AG04450 (cell line): ENCODE measurements around the gene MYO7B. TPM values are rescaled to one million over a fixed set of nuclear protein-coding genes. Genes with fewer than 3 reads are reported as not detected.

ENCODE experiments used
- CTCF ChIA-PET: fragments of 300-600, 350-600 bp; formaldehyde crosslinking; extraction: SDS; loops from one replicate; lab custom pipeline; 2022; ENCODE audit warnings: antibody characterized with exemption, inconsistent platforms; lab: Charles Lee
- POLR2A ChIA-PET: fragments of 350-600 bp; formaldehyde crosslinking; extraction: SDS; loops from one replicate; lab custom pipeline; 2021; ENCODE audit warnings: antibody characterized with exemption, inconsistent platforms; lab: Yijun Ruan, JAX
- DNase-seq: peaks from one replicate; pipeline ENCODE4 v3.0.0-alpha.2; 2011; ENCODE audit warnings: low read depth, low spot score
- H3K27ac ChIP-seq: one replicate; pipeline ENCODE4 v1.5.1; 2012; ENCODE audit warnings: low read depth, low read length, control low read depth
- H3K27me3 ChIP-seq: one replicate; pipeline ENCODE4 v1.6.0; 2012; ENCODE audit warnings: low read length; ENCODE audit not compliant: control insufficient read depth, insufficient read depth
- H3K4me3 ChIP-seq: 2 replicates; pipeline ENCODE4 v1.5.1; 2011; ENCODE audit warnings: mild to moderate bottlenecking, low read depth, low read length, control low read depth
- H3K9me3 ChIP-seq: 2 replicates; pipeline ENCODE4 v1.5.1; 2012; ENCODE audit warnings: low read length; ENCODE audit not compliant: control insufficient read depth, insufficient read depth
- polyA plus RNA-seq: library from polyadenylated mRNA; depleted of rRNA; stranded (reverse); fragments of >200 nt; gene quantifications from 2 replicates; pipeline ENCODE4 v1.2.3, GENCODE V29; 2011
- TF ChIP-seq, protein P1 (sequence below): IDR thresholded peaks from 2 replicates; pipeline ENCODE4 v1.5.1; 2011; ENCODE audit warnings: low read depth, low read length, control low read depth, inconsistent platforms

The MYO7B gene
- polyA plus RNA-seq, 1 experiment: 0.02 TPM

DNA sequence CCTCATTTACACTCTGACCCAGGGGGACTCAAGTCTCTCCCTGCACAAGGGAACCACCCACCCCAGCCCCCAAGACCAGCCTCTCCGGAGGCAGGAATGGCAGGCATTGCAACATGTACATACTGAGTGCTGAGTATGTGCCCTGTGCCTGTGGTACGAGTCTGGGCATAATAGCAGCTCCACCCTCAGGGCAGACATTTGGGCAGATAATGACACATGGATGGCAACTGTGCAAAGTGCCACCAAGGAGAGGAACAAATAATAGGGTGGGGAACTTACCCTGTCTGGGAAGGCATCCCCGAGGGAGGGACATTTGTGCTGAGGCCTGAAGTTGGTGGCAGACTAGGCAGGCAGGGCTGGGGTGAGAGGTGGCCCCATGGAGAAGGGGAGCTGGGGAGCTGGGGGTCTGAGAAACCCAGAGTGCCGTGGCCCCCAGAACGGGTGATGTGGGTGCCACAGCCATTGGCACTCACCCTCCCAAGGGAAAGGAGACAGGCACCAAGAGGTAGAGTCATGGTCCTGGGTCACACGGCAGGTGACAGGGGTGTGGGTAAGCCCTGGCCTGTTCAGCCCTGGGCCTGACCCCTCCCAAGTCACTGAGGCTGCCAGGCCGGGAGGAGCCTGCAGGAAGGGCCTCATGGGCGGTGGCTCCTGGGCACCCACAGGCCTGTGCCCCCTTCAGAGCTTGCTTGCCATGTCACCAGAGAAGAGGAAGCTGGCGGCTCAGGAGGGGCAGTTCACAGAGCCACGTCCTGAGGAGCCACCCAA, 94.8 kb downstream of the MYO7B start:
- ChIA-PET CTCF (no interaction called here), POLR2A (interaction anchor here (0.6 kb wide), 1 partner anchor 13 kb away, joined by 3 read pairs; no protein-coding TSS in a partner anchor)
- Histone ChIP-seq H3K27ac (no peak overlapping the region), H3K27me3 (no peaks in the 10 kb centered on the region), H3K4me3 (no peak overlapping the region), H3K9me3 (no peaks in the 10 kb centered on the region; the same call in 1 of the 2 replicates)
- TF ChIP-seq, protein P1, sequence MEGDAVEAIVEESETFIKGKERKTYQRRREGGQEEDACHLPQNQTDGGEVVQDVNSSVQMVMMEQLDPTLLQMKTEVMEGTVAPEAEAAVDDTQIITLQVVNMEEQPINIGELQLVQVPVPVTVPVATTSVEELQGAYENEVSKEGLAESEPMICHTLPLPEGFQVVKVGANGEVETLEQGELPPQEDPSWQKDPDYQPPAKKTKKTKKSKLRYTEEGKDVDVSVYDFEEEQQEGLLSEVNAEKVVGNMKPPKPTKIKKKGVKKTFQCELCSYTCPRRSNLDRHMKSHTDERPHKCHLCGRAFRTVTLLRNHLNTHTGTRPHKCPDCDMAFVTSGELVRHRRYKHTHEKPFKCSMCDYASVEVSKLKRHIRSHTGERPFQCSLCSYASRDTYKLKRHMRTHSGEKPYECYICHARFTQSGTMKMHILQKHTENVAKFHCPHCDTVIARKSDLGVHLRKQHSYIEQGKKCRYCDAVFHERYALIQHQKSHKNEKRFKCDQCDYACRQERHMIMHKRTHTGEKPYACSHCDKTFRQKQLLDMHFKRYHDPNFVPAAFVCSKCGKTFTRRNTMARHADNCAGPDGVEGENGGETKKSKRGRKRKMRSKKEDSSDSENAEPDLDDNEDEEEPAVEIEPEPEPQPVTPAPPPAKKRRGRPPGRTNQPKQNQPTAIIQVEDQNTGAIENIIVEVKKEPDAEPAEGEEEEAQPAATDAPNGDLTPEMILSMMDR: no peak
- DNase-seq: no peak

DNA sequence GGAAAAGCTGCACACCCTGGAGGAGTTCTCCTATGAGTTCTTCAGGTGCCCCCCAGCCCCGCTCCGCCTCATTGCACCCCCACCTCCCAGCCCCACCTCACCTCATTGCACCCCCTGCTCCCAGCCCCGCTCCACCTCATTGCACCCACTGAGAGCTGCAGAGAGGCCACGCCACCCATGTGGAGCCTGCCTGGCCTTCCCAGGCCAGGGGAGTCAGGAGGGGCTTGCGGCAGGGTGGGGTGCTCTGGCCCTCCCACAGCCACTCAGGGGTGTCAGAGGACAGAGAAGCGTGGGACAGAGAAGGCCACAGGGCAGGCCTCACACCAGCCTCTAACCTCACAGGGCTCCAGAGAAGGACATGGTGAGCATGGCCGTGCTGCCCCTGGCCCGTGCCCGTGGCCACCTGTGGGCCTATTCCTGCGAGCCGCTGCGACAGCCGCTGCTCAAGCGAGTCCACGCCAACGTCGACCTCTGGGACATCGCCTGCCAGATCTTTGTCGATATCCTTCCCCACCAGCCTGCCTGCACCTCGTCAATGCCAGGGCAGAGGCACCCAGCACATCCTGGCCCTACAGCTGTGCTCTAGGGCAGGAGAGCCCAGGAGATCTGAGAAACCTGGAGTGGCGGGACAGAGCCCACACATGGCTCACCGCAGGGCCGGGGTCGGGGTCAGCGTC, 95.5 kb downstream of the MYO7B start:
- Histone ChIP-seq H3K9me3 (no peaks in the 10 kb centered on the region; the same call in 1 of the 2 replicates), H3K4me3 (no peak overlapping the region), H3K27me3 (no peaks in the 10 kb centered on the region), H3K27ac (no peak overlapping the region)
- TF ChIP-seq, protein P1: no peak
- POLR2A ChIA-PET: interaction anchor here (0.6 kb wide), 1 partner anchor 13 kb away, joined by 3 read pairs; no protein-coding TSS in a partner anchor
- DNase-seq: no peak
- CTCF ChIA-PET: no interaction called here

DNA sequence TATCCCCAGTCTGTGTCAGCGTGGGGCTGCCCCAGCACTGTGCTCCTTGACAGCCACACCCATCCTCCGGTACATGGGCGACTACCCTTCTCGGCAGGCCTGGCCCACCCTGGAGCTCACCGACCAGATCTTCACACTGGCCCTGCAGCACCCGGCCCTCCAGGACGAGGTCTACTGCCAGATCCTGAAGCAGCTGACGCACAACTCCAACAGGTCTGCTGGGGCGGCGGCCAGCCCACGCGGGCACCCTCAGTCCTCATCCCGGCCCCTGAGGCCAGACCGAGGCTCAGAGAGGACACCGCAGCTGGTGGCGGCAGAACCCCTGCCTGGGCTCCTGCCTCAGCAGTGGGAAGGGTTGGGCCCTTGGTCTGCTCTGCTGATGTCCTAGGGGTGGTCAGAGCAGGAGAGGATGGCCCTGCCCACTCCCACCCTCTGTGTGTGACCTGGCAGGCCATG, 96.1 kb downstream of the MYO7B start:
- POLR2A ChIA-PET: no interaction called here
- CTCF ChIA-PET: no interaction called here
- no peak overlapping the region for H3K27ac ChIP-seq
- TF ChIP-seq, protein P1: no peak
- no peak for DNase-seq
- H3K4me3 ChIP-seq: no peak overlapping the region
- no peaks in the 10 kb centered on the region; the same call in 1 of the 2 replicates for H3K9me3 ChIP-seq
- no peaks in the 10 kb centered on the region for H3K27me3 ChIP-seq

DNA sequence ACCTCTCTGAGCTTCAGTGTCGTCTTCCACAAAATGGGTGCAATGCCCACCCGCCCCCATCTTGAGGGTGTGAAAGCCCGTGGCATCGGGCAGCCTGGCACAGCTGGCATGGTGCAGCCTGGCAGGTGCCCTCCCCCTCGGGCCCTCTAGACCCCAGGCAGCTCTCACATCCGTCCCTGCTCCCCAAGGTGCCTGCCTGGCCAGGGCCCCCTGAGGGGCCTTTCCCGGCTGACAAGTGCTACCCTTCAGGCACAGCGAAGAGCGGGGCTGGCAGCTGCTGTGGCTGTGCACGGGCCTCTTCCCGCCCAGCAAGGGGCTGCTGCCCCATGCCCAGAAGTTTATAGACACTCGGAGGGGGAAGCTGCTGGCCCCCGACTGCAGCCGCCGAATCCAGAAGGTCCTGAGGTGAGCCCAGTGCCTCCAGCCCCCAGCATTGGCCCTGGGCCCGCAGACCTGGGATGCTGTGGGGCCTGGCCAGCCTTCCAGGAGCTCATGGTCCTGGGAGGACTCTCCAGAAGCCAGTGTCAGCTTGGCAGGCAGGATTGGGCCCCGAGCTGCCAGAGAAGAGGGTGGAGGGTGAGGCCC, 96.6 kb downstream of the MYO7B start:
- ChIA-PET POLR2A (no interaction called here), CTCF (no interaction called here)
- no peak overlapping the region for H3K4me3 ChIP-seq
- no peak overlapping the region for H3K27ac ChIP-seq
- H3K9me3 ChIP-seq: no peaks in the 10 kb centered on the region; the same call in 1 of the 2 replicates
- DNase-seq: no peak
- TF ChIP-seq, protein P1: no peak
- H3K27me3 ChIP-seq: no peaks in the 10 kb centered on the region
